ENCODE results near the gene TP63. TPM values are rescaled to one million over a fixed set of nuclear protein-coding genes. Genes with fewer than 3 reads are reported as not detected.

TP63 gene
- total RNA-seq, 1 experiment from 2014 or later, result not detected

- Histone ChIP-seq H4K5ac (ENCODE audit: insufficient read length, low read depth, low read length) (no peak overlapping the region), H4K91ac (ENCODE audit: insufficient read length, low read depth, low read length) (no peak overlapping the region), H3K27ac (ENCODE audit: insufficient read length, low read depth, low read length) (no peak overlapping the region), H4K8ac (replicated peaks; ENCODE audit: insufficient read length, low read depth, low read length) (no peak overlapping the region), H3K9me3 (ENCODE audit: control insufficient read depth, low read depth, low read length) (no peaks in the 10 kb centered on the region), H2BK12ac (ENCODE audit: insufficient read length, low read depth, low read length) (no peak overlapping the region), H3K4me2 (ENCODE audit: insufficient read depth, insufficient read length, low read length) (no peak overlapping the region), H3K79me1 (ENCODE audit: insufficient read depth, low read depth, low read length, poor library complexity, severe bottlenecking) (no peaks in the 10 kb centered on the region), H2BK15ac (ENCODE audit: low read depth, low read length) (no peak overlapping the region), H3K4me1 (ENCODE audit: insufficient read depth, low read length) (peaks cover 3% of the 10 kb centered on the region; the same call in 1 of the 2 replicates), H3K27me3 (ENCODE audit: insufficient read depth, low read length) (no peaks in the 10 kb centered on the region), H2BK20ac (ENCODE audit: low read depth, low read length, poor library complexity, severe bottlenecking) (no peak overlapping the region), H2BK5ac (ENCODE audit: insufficient read length, low read length) (no peak overlapping the region), H3K18ac (ENCODE audit: insufficient read length, low read depth, low read length) (no peak overlapping the region), H3T11ph (ENCODE audit: low read length) (no peak overlapping the region), H4K20me1 (ENCODE audit: control insufficient read depth, insufficient read depth, insufficient read length) (no peaks in the 10 kb centered on the region), H3K9ac (ENCODE audit: extremely low read depth, insufficient read length, low read length) (no peak overlapping the region), H2AFZ (ENCODE audit: low read length) (no peak overlapping the region), H2BK120ac (ENCODE audit: low read depth, low read length, poor library complexity, severe bottlenecking) (no peak overlapping the region), H3K14ac (ENCODE audit: insufficient read depth, low read length) (no peak overlapping the region), H2AK5ac (ENCODE audit: insufficient read length, low read length) (no peak overlapping the region), H3K23ac (ENCODE audit: insufficient read length, low read depth, low read length) (no peak overlapping the region), H3K4ac (ENCODE audit: low read depth, low read length) (no peak overlapping the region), H3K79me2 (ENCODE audit: insufficient read depth, low read length) (no peaks in the 10 kb centered on the region), H3K56ac (ENCODE audit: insufficient read length, low read depth, low read length) (no peak overlapping the region), H3K23me2 (ENCODE audit: insufficient read length, low read depth, low read length, poor library complexity, severe bottlenecking) (no peaks in the 10 kb centered on the region)
- no peak overlapping the region for H3K4me3 Mint-ChIP-seq
- no peak for DNase-seq
- WGBS (ENCODE audit: extremely low coverage, insufficient read length, low lambda C conversion rate), result no CpG with 5 or more reads among the region's 1 CpG
- H3K9me3 Mint-ChIP-seq, result no peaks in the 10 kb centered on the region
- no peak overlapping the region for H3K27ac Mint-ChIP-seq
- H3K4me1 Mint-ChIP-seq, result peaks cover 2 to 19% of the 10 kb centered on the region in 2 experiments; a peak in 3 of 4 replicates
- H3K27me3 Mint-ChIP-seq (ENCODE audit: low read depth), result no peaks in the 10 kb centered on the region
- TF ChIP-seq CTCF (conservative IDR thresholded peaks at IDR 0.05), result no peak
- H3K36me3 Mint-ChIP-seq (ENCODE audit: insufficient read depth in 1 of 3, low read depth in 3 of 3), result no peaks in the 10 kb centered on the region
These were observed 279.8 kb downstream of the TP63 start for GRCh38 chr3:189911001-189911400.

Measured in H9 (cell line).